GM18526 (cell line): Measurements from ENCODE around the gene TAS2R3.

Experiments
- POLR2A ChIP-seq: IDR thresholded peaks from 3 replicates; pipeline ENCODE4 v1.6.1; 2011; ENCODE audit not compliant: insufficient read length; ENCODE audit errors: extremely low read depth

TAS2R3 gene

DNA sequence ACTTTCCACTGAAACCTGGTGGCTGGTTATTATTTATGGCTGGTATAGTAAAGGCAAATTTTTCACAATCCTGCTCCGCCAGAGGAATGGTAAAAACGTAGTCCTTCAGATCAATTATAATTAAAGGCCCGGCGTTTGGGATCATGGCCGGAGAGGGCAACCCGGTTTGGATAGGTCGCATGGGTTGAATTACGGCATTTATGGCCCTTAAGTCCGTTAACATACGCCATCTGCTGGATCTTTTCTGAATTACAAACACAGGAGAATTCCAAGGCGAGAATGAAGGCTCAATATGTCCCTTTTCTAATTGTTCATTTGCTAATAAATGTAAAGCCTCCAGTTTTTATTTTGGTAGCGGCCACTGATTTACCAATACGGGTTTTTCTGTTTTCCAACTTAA, 11.3 kb upstream of the TAS2R3 start:
- no peak for TF ChIP-seq POLR2A

- no peak for TF ChIP-seq POLR2A
Measured at GRCh38 chr7:141754939-141755338, 9.0 kb upstream of the TAS2R3 start.

DNA sequence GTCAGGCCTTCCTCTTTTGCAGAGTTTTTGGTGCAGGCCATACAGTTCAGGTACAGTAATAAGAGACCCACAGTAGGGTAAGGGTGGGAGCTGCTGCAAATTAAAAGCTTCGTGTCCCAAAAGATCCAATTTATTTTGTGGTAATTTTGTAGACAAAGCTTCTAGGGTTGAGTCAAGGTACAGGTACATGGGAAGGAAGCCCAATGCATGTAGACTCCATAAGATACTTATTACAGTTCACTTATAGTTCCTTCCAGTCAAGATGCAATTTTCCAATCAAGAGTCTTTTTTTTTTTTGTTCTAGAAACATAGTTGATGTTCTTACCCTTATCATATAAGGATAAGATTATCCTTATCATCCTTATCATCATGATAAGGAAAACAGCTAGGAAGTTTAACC, 12.5 kb downstream of the TAS2R3 start, which contains the start of gene TAS2R4:
TSS of gene TAS2R4 (plus strand) at position 301 of the 400 bp plus-strand sequence. CDS start 1,815 bp downstream, outside the sequence.
- TF ChIP-seq POLR2A: no peak

GRCh38 chr7:141785706-141786552, 22.0 kb downstream of the TAS2R3 start:
- no peak for TF ChIP-seq POLR2A

DNA sequence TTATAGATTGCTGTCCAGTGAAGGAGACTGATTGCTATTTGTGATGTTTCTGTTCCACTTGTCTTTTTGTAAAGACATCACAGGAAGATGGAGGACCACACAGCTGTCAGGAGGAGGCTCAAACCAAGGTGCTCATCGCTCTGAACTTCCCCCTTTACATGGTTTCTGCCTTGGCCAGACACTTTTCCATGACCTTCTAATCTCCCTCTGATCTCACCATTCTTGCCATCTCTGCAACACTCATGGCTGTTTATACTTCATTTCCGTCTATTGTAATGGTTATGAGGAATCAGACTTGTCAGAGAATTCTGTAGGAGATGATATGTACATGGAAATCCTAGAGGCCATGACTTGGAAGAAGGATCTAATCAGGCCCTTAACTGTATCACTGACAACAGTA, 24.4 kb downstream of the TAS2R3 start:
- TF ChIP-seq POLR2A: no peak

- TF ChIP-seq POLR2A: no peak
Measured at GRCh38 chr7:141789917-141790316, 26.0 kb downstream of the TAS2R3 start, which contains the start of gene TAS2R5. Gene TAS2R5, plus strand, starts transcription at chr7:141790217. Its CDS starts 145 bp downstream, at chr7:141790362.

DNA sequence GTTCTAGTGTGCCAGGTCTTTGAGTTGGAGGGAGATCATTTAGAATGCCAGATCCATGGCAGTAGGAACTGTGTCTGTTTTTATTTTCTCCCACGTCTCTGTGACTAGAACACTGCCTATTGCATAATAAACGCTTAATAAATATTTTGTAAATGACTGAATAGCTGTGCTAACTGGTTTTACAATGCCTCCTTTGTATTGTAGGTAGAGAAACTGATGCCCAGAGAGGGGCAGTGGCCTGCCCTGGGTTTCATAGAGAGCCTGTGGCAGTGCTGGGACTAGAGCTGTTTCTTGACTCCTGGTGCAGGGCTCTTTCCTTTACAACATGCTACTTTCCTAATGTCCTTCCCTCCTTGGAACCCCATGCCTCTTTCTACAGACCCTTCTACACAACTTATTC, 28.6 kb downstream of the TAS2R3 start:
- TF ChIP-seq POLR2A: no peak
